Uterus (tissue), 2 donors: ENCODE results near the gene FBRSL1.

Experiments used
- POLR2A ChIP-seq, 2 donors: fragments of 450-650 bp; IDR thresholded peaks; one replicate each; pipeline ENCODE4 v1.6.1; 2016; ENCODE audit warnings: antibody characterized with exemption in 2 of 2, mild to moderate bottlenecking in 1 of 2, moderate library complexity in 1 of 2
- TF ChIP-seq, protein P1 (sequence below), 4 experiments: fragments of 200-600 bp in 2 of 4; fragments of 450-650 bp in 2 of 4; sonication (generic) in 2 of 4; IDR thresholded peaks; one replicate each; pipeline ENCODE4 v1.5.1; 2016 to 2019; ENCODE audit warnings: antibody characterized with exemption in 4 of 4, mild to moderate bottlenecking in 2 of 4, moderate library complexity in 1 of 4

DNA sequence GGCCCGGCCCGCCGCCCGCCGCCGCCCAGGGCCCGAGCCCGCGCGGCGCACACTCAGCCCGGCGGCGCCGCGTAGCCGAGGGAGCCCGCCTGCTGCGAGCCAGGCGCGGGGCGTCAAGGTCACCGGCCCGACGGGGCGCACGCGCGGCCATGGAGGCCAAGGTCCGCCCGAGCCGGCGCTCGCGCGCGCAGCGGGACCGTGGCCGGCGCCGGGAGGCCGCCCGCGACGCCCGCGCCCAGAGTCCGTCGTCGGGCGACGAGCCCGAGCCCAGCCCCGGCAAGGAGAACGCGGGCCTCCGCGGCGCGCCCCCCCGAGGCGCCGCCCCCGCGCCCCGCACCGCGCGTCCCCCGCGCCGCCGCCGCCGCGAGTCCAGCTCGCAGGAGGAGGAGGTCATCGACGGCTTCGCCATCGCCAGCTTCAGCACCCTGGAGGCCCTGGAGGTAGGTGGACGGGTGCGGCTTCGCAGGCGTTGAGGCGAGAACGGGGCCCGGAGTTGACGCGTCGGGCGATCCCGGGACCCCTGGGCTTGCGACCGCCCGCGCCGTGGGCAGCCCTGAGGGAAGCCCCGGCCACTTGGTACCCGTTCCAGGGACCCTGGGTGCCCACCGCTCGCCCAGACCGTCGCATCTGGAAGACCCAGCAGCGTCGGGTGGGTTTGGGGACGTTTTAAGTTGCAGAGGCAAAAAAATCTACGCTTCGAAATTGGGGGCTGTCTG, 629 bp downstream of the FBRSL1 start:
- TF ChIP-seq POLR2A (IDR thresholded peaks at IDR 0.05), result no peak
- TF ChIP-seq, protein P1, sequence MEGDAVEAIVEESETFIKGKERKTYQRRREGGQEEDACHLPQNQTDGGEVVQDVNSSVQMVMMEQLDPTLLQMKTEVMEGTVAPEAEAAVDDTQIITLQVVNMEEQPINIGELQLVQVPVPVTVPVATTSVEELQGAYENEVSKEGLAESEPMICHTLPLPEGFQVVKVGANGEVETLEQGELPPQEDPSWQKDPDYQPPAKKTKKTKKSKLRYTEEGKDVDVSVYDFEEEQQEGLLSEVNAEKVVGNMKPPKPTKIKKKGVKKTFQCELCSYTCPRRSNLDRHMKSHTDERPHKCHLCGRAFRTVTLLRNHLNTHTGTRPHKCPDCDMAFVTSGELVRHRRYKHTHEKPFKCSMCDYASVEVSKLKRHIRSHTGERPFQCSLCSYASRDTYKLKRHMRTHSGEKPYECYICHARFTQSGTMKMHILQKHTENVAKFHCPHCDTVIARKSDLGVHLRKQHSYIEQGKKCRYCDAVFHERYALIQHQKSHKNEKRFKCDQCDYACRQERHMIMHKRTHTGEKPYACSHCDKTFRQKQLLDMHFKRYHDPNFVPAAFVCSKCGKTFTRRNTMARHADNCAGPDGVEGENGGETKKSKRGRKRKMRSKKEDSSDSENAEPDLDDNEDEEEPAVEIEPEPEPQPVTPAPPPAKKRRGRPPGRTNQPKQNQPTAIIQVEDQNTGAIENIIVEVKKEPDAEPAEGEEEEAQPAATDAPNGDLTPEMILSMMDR (IDR thresholded peaks at IDR 0.05), result no peak
